OCI-LY7 (cell line): ENCODE measurements around the gene ANLN. TPM values are rescaled to one million over a fixed set of nuclear protein-coding genes. Genes with fewer than 3 reads are reported as not detected.

Experiments used
- BruUV-seq: library from RNA; stranded (reverse); fragments of 400-500 nt; replicated peaks from 2 replicates; lab custom pipeline; 2021; lab: Mats Ljungman, UMichigan
- CTCF ChIA-PET: fragments of 300-600 bp; sonication (Branson Sonifier 250); formaldehyde crosslinking; loops from one replicate; lab custom pipeline; 2022; ENCODE audit warnings: antibody characterized with exemption; ENCODE audit not compliant: unreplicated experiment; lab: Charles Lee
- POLR2A ChIA-PET: fragments of 300-600 bp; sonication (Branson Sonifier 250); formaldehyde crosslinking; loops from one replicate; lab custom pipeline; 2022; ENCODE audit warnings: antibody characterized with exemption; lab: Charles Lee
- DNase-seq: peaks from one replicate; pipeline ENCODE4 v3.0.0-alpha.2; 2015; ENCODE audit warnings: low spot score
- H2AFZ ChIP-seq: fragments of 200-600 bp; sonication (generic), shearing (Covaris generic); 2 replicates; pipeline ENCODE4 v1.6.1; 2014; ENCODE audit warnings: mild to moderate bottlenecking, antibody characterized with exemption, low read length, moderate library complexity
- H3K27ac ChIP-seq: fragments of 200-600 bp; sonication (generic); 2 replicates; pipeline ENCODE4 v1.5.1; 2014; ENCODE audit warnings: mixed run types, low read depth, mild to moderate bottlenecking, moderate library complexity, low read length, inconsistent platforms; ENCODE audit not compliant: poor library complexity, severe bottlenecking
- H3K36me3 ChIP-seq: fragments of 200-600 bp; sonication (generic); 2 replicates; pipeline ENCODE4 v1.6.1; 2014; ENCODE audit warnings: mild to moderate bottlenecking, antibody characterized with exemption, low read length, moderate library complexity, mixed read lengths; ENCODE audit not compliant: insufficient read depth
- H3K4me1 ChIP-seq: fragments of 200-600 bp; sonication (generic); 2 replicates; pipeline ENCODE4 v1.5.1; 2014; ENCODE audit warnings: mild to moderate bottlenecking, low read length; ENCODE audit not compliant: insufficient read depth, poor library complexity, severe bottlenecking
- H3K4me2 ChIP-seq: fragments of 200-600 bp; sonication (generic); 2 replicates; pipeline ENCODE4 v1.6.1; 2014; ENCODE audit warnings: mild to moderate bottlenecking, low read length
- H3K4me3 ChIP-seq: fragments of 200-600 bp; sonication (generic); 2 replicates; pipeline ENCODE4 v1.5.1; 2014; ENCODE audit warnings: mild to moderate bottlenecking, low read depth, low read length; ENCODE audit not compliant: poor library complexity, severe bottlenecking
- H3K79me2 ChIP-seq: fragments of 200-600 bp; sonication (generic); 2 replicates; pipeline ENCODE4 v1.6.1; 2016; ENCODE audit warnings: low read depth, mild to moderate bottlenecking, low read length, moderate library complexity, mixed read lengths; ENCODE audit not compliant: insufficient read depth
- H3K9me2 ChIP-seq: fragments of 200-600 bp; sonication (generic); 2 replicates; pipeline ENCODE4 v1.6.1; 2016; ENCODE audit warnings: mild to moderate bottlenecking, low read length, mixed read lengths; ENCODE audit not compliant: insufficient read depth
- H3K9me3 ChIP-seq: fragments of 200-600 bp; sonication (generic); 2 replicates; pipeline ENCODE4 v1.6.1; 2014; ENCODE audit warnings: mild to moderate bottlenecking, mixed run types, low read length, mixed read lengths
- H4K20me1 ChIP-seq: fragments of 200-600 bp; sonication (generic); 2 replicates; pipeline ENCODE4 v1.6.1; 2014; ENCODE audit warnings: mild to moderate bottlenecking, antibody characterized with exemption, low read length, moderate library complexity, mixed read lengths; ENCODE audit not compliant: insufficient read depth
- CTCF ChIP-seq: fragments of 200-600 bp; sonication (generic); conservative IDR thresholded peaks from 2 replicates; pipeline ENCODE4 v1.5.1; 2014; ENCODE audit warnings: mild to moderate bottlenecking, antibody characterized with exemption, low read length, moderate library complexity, mixed read lengths
- EZH2phosphoT487 ChIP-seq: fragments of 200-600 bp; sonication (generic); IDR thresholded peaks from 2 replicates; pipeline ENCODE4 v1.6.1; 2018; ENCODE audit warnings: low read depth, borderline replicate concordance, mild to moderate bottlenecking, mixed run types, antibody characterized with exemption, low read length, moderate library complexity, mixed read lengths
- intact Hi-C: fragments of 100-400 bp; cut with micrococcal nuclease; formaldehyde crosslinking; loops from one replicate; pipeline ENCODE4 v1.10.0; 2022; ENCODE audit not compliant: unreplicated experiment
- total RNA-seq, 2 experiments: library from RNA; depleted of rRNA in 1 of 2; stranded (reverse); fragments of >200 nt in 1 of 2; shearing (Covaris generic) in 1 of 2; gene quantifications; 2 replicates each; pipeline ENCODE4 v1.2.3, GENCODE V29; 2014 to 2022

Gene ANLN
- total RNA-seq, 2 experiments from 2014 or later = 56.5 to 71.0 TPM

DNA sequence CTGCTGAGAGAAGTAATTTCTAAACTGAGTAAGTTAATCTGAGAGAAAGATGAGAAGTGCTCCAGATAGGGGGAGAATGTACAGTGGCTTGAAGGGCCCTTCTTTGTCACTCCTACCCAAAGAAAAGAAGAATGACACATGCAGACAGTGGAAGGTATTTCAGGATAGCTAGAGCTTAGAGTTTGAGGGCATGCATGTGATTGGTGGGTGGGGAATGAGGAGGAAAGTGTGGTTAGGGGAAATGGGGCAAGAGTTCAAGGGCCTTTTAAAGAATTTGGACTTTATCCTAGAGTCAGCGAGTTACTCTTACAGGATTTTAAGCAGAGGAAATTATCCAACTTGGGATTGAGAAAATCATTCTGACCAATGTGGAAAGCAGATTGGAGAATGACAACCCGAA, 50.0 kb downstream of the ANLN start:
- H3K27ac ChIP-seq = no peak overlapping the region
- no peak overlapping the region for H3K4me2 ChIP-seq
- no peak for DNase-seq
- peaks cover 5% of the 10 kb centered on the region; the same call in 1 of the 2 replicates for H3K79me2 ChIP-seq
- no peak overlapping the region for H3K4me3 ChIP-seq
- BruUV-seq = no TSS peak
- TF ChIP-seq EZH2phosphoT487 (no peak), CTCF (no peak)
- H2AFZ ChIP-seq = no peak overlapping the region
- no peaks in the 10 kb centered on the region for H3K9me3 ChIP-seq
- ChIA-PET POLR2A (interaction anchor here (2.6 kb wide), 1 partner anchor 10 kb away, joined by 10 read pairs; no protein-coding TSS in a partner anchor), CTCF (no interaction called here)
- no peaks in the 10 kb centered on the region for H3K9me2 ChIP-seq
- peaks cover 87% of the 10 kb centered on the region for H3K36me3 ChIP-seq
- no peaks in the 10 kb centered on the region; the same call in 1 of the 2 replicates for H4K20me1 ChIP-seq
- intact Hi-C loops = no loop called here
- no peaks in the 10 kb centered on the region for H3K4me1 ChIP-seq

GRCh38 chr7:36440880-36441279, 51.2 kb downstream of the ANLN start:
- TF ChIP-seq EZH2phosphoT487 (no peak), CTCF (peak; percentile 76)
- H3K4me3 ChIP-seq = no peak overlapping the region
- no peaks in the 10 kb centered on the region for H3K9me2 ChIP-seq
- no peaks in the 10 kb centered on the region for H3K4me1 ChIP-seq
- ChIA-PET CTCF (interaction anchor here (0.6 to 1.0 kb wide), 3 partner anchors 9 to 783 kb away, joined by 3 read pairs; no protein-coding TSS in a partner anchor), POLR2A (interaction anchor here (0.6 to 2.6 kb wide), 6 partner anchors 9 to 425 kb away, joined by 3 to 10 read pairs (median 4); no protein-coding TSS in a partner anchor)
- intact Hi-C loops = no loop called here
- H3K4me2 ChIP-seq = no peak overlapping the region
- no peaks in the 10 kb centered on the region; the same call in 1 of the 2 replicates for H4K20me1 ChIP-seq
- H3K79me2 ChIP-seq = peaks cover 5% of the 10 kb centered on the region; the same call in 1 of the 2 replicates
- no peak for DNase-seq
- no TSS peak for BruUV-seq
- peaks cover 93% of the 10 kb centered on the region for H3K36me3 ChIP-seq
- no peak overlapping the region for H2AFZ ChIP-seq
- H3K27ac ChIP-seq = no peak overlapping the region
- no peaks in the 10 kb centered on the region for H3K9me3 ChIP-seq

- Histone ChIP-seq H3K79me2 (peaks cover 5% of the 10 kb centered on the region; the same call in 1 of the 2 replicates), H3K4me3 (no peak overlapping the region), H3K9me3 (no peaks in the 10 kb centered on the region), H4K20me1 (no peaks in the 10 kb centered on the region; the same call in 1 of the 2 replicates), H3K4me1 (no peaks in the 10 kb centered on the region), H3K9me2 (no peaks in the 10 kb centered on the region), H3K27ac (no peak overlapping the region), H3K36me3 (peaks cover 93% of the 10 kb centered on the region), H3K4me2 (no peak overlapping the region), H2AFZ (no peak overlapping the region)
- intact Hi-C loops = no loop called here
- no peak for DNase-seq
- POLR2A ChIA-PET = interaction anchor here (0.5 to 2.6 kb wide), 9 partner anchors 8 to 424 kb away, joined by 3 to 10 read pairs (median 4); no protein-coding TSS in a partner anchor
- no TSS peak for BruUV-seq
- TF ChIP-seq EZH2phosphoT487 (no peak), CTCF (no peak)
- CTCF ChIA-PET = interaction anchor here (0.6 to 1.0 kb wide), 4 partner anchors 8 to 783 kb away, joined by 3 read pairs; no protein-coding TSS in a partner anchor
Measured at GRCh38 chr7:36441344-36442022, 51.8 kb downstream of the ANLN start.
